GM23338 (cell line): ENCODE data around the gene TCF7L2. TPM values are rescaled to one million over a fixed set of nuclear protein-coding genes. Genes with fewer than 3 reads are reported as not detected.

ENCODE experiments used
- ATAC-seq: fragments of 200-7000 bp; cut with Tn5 transposase; 3 replicates; pipeline ENCODE4 v1.9.1; 2020
- DNase-seq: peaks from one replicate; pipeline ENCODE4 v3.0.0-alpha.2; 2015; ENCODE audit warnings: low spot score
- H2AFZ ChIP-seq: fragments of 200-600 bp; sonication (generic); 2 replicates; pipeline ENCODE4 v1.8.0; 2016; ENCODE audit warnings: antibody characterized with exemption, mild to moderate bottlenecking, moderate library complexity
- H3F3A ChIP-seq: fragments of 200-600 bp; sonication (generic); replicated peaks from 2 replicates; pipeline ENCODE4 v1.8.0; 2017; ENCODE audit warnings: antibody characterized with exemption, mixed run types, low read depth
- H3K27ac ChIP-seq: fragments of 200-600 bp; sonication (generic); 2 replicates; pipeline ENCODE4 v1.6.1; 2016; ENCODE audit warnings: low read depth
- H3K27me3 ChIP-seq: fragments of 200-600 bp; sonication (generic); 2 replicates; pipeline ENCODE4 v1.8.0; 2016; ENCODE audit warnings: mild to moderate bottlenecking, mixed run types, moderate library complexity; ENCODE audit not compliant: insufficient read depth
- H3K36me3 ChIP-seq: fragments of 200-600 bp; sonication (generic); 2 replicates; pipeline ENCODE4 v1.8.0; 2016; ENCODE audit warnings: mild to moderate bottlenecking; ENCODE audit not compliant: insufficient read depth
- H3K4me1 ChIP-seq: fragments of 200-600 bp; sonication (generic); 2 replicates; pipeline ENCODE4 v1.8.0; 2016; ENCODE audit warnings: mild to moderate bottlenecking, moderate library complexity; ENCODE audit not compliant: insufficient read depth
- H3K4me2 ChIP-seq: fragments of 200-600 bp; sonication (generic); 2 replicates; pipeline ENCODE4 v1.7.1; 2017; ENCODE audit warnings: mixed run types
- H3K4me3 ChIP-seq: fragments of 200-600 bp; sonication (generic); 2 replicates; pipeline ENCODE4 v1.6.1; 2016; ENCODE audit warnings: mixed run types
- H3K79me2 ChIP-seq: fragments of 200-600 bp; sonication (generic); replicated peaks from 2 replicates; pipeline ENCODE4 v1.8.0; 2017; ENCODE audit warnings: mild to moderate bottlenecking; ENCODE audit not compliant: insufficient read depth
- H3K9me2 ChIP-seq: fragments of 200-600 bp; sonication (generic); 2 replicates; pipeline ENCODE4 v1.8.0; 2017; ENCODE audit not compliant: insufficient read depth
- H4K20me1 ChIP-seq: fragments of 200-600 bp; sonication (generic); replicated peaks from 2 replicates; pipeline ENCODE4 v1.8.0; 2017; ENCODE audit warnings: mild to moderate bottlenecking; ENCODE audit not compliant: insufficient read depth
- H3K27ac Mint-ChIP-seq: 2 replicates; pipeline ENCODE4 v1.8.0; 2020; ENCODE audit warnings: inconsistent platforms, mild to moderate bottlenecking, moderate library complexity, mixed read lengths
- H3K27me3 Mint-ChIP-seq: 3 replicates; pipeline ENCODE4 v1.8.0; 2022; ENCODE audit warnings: low read depth, mild to moderate bottlenecking, moderate library complexity, mixed read lengths, inconsistent platforms; ENCODE audit not compliant: insufficient read depth, poor library complexity
- H3K36me3 Mint-ChIP-seq: 3 replicates; pipeline ENCODE4 v1.8.0; 2021; ENCODE audit warnings: low read depth, mild to moderate bottlenecking, inconsistent platforms, moderate library complexity, mixed read lengths
- H3K4me1 Mint-ChIP-seq: 3 replicates; pipeline ENCODE4 v1.8.0; 2020; ENCODE audit warnings: mild to moderate bottlenecking, inconsistent platforms, mixed read lengths
- H3K4me3 Mint-ChIP-seq: 3 replicates; pipeline ENCODE4 v1.8.0; 2021; ENCODE audit warnings: moderate library complexity, mild to moderate bottlenecking, inconsistent platforms, mixed read lengths
- H3K9me3 Mint-ChIP-seq: 3 replicates; pipeline ENCODE4 v1.8.0; 2020; ENCODE audit warnings: moderate library complexity, mild to moderate bottlenecking, inconsistent platforms, mixed read lengths
- CREB1 ChIP-seq: fragments of 250-450 bp; sonication (Bioruptor Pico); IDR thresholded peaks from 2 replicates; pipeline ENCODE4 v1.5.0; 2020; ENCODE audit warnings: low read depth, mild to moderate bottlenecking, moderate library complexity
- CTCF ChIP-seq, 2 experiments: fragments of 200-600 bp in 1 of 2; sonication (generic) in 1 of 2; conservative IDR thresholded peaks; 2 replicates each; pipeline versions ENCODE4 v1.5.1 to v1.6.1; 2016 to 2017; ENCODE audit warnings: antibody characterized with exemption in 2 of 2, low read depth in 2 of 2, mild to moderate bottlenecking in 2 of 2, moderate library complexity in 1 of 2
- ETS1 ChIP-seq: IDR thresholded peaks from 2 replicates; pipeline ENCODE4 v1.6.1; 2016; ENCODE audit warnings: antibody characterized with exemption
- EZH2 ChIP-seq: fragments of 200-600 bp; sonication (generic); IDR thresholded peaks from one replicate; pipeline ENCODE4 v1.8.0; 2017; ENCODE audit warnings: antibody characterized with exemption, mild to moderate bottlenecking, low read depth; ENCODE audit not compliant: unreplicated experiment
- EZH2phosphoT487 ChIP-seq: fragments of 200-600 bp; sonication (generic); IDR thresholded peaks from one replicate; pipeline ENCODE4 v1.8.1; 2018; ENCODE audit warnings: antibody characterized with exemption; ENCODE audit not compliant: unreplicated experiment
- JUNB ChIP-seq: IDR thresholded peaks from one replicate; pipeline ENCODE4 v1.6.1; 2016; ENCODE audit warnings: antibody characterized with exemption; ENCODE audit not compliant: unreplicated experiment
- NANOG ChIP-seq: IDR thresholded peaks from 2 replicates; pipeline ENCODE4 v1.6.1; 2016; ENCODE audit warnings: antibody characterized with exemption, borderline replicate concordance
- POLR2AphosphoS5 ChIP-seq: IDR thresholded peaks from 2 replicates; pipeline ENCODE4 v1.6.1; 2016; ENCODE audit warnings: antibody characterized with exemption, low read depth
- REST ChIP-seq: IDR thresholded peaks from one replicate; pipeline ENCODE4 v1.6.1; 2018; ENCODE audit warnings: antibody characterized with exemption; ENCODE audit not compliant: unreplicated experiment
- ZNF114 ChIP-seq: fragments of 250-450 bp; sonication (Bioruptor Pico); IDR thresholded peaks from 2 replicates; pipeline ENCODE4 v1.5.0; 2020; ENCODE audit warnings: mild to moderate bottlenecking, moderate library complexity
- ZNF331 ChIP-seq: fragments of 250-450 bp; sonication (Bioruptor Pico); IDR thresholded peaks from 2 replicates; pipeline ENCODE4 v1.5.0; 2020; ENCODE audit warnings: low read depth, mild to moderate bottlenecking, moderate library complexity
- ZNF462 ChIP-seq: fragments of 250-450 bp; sonication (Bioruptor Pico); IDR thresholded peaks from 2 replicates; pipeline ENCODE4 v1.5.0; 2020; ENCODE audit warnings: mild to moderate bottlenecking, moderate library complexity
- polyA plus RNA-seq: library from polyadenylated mRNA; unstranded; fragments of >200 nt; fragmentation: Nextera tagmentation; extraction: Ambion mirVana; gene quantifications from 2 replicates; pipeline ENCODE4 v1.2.1, GENCODE V29; 2016
- total RNA-seq: library from RNA; depleted of rRNA; stranded (reverse); fragments of >200 nt; shearing (Covaris generic); gene quantifications from 2 replicates; pipeline ENCODE4 v1.2.3, GENCODE V29; 2014

TCF7L2 gene
- total and polyA plus RNA-seq, 2 experiments from 2014 or later, result 32.2 to 80.8 TPM

- Histone ChIP-seq H3K4me2 (no peak overlapping the region), H2AFZ (no peak overlapping the region), H3F3A (no peaks in the 10 kb centered on the region), H3K27ac (no peak overlapping the region), H3K4me1 (peaks cover 11% of the 10 kb centered on the region), H3K9me2 (no peaks in the 10 kb centered on the region), H3K27me3 (0 out of 2 replicates have a peak, but pooled peaks cover 3% of the 10 kb centered on the region), H3K79me2 (no peaks in the 10 kb centered on the region), H3K4me3 (no peak overlapping the region), H3K36me3 (no peaks in the 10 kb centered on the region), H4K20me1 (no peaks in the 10 kb centered on the region)
- Mint-ChIP-seq H3K4me1 (peaks cover 16% of the 10 kb centered on the region), H3K27ac (no peak overlapping the region), H3K36me3 (no peaks in the 10 kb centered on the region), H3K4me3 (no peak overlapping the region), H3K9me3 (no peaks in the 10 kb centered on the region), H3K27me3 (peaks cover 9% of the 10 kb centered on the region)
- ATAC-seq (no peak), DNase-seq (no peak)
- TF ChIP-seq POLR2AphosphoS5 (no peak), ZNF114 (CRISPR knock-in tag) (no peak), CREB1 (CRISPR knock-in tag) (no peak), EZH2 (no peak), ZNF331 (CRISPR knock-in tag) (no peak), REST (no peak), NANOG (no peak), JUNB (no peak), ZNF462 (no peak), ETS1 (no peak), CTCF (conservative IDR thresholded peaks at IDR 0.05; ENCODE audit: low read depth in 2 of 2) (no peak), EZH2phosphoT487 (no peak)
Observed at GRCh38 chr10:112904000-112904399, 46.0 kb upstream of the TCF7L2 start.
